NCI-H2081 treated with DMSO at 0.1 percent for 48 hours (cell line): ENCODE measurements around the gene PTPRF.

Experiments used
- DNase-seq: peaks from one replicate; lab custom pipeline; 2025; lab: John Stamatoyannopoulos, UW

Gene PTPRF

DNA sequence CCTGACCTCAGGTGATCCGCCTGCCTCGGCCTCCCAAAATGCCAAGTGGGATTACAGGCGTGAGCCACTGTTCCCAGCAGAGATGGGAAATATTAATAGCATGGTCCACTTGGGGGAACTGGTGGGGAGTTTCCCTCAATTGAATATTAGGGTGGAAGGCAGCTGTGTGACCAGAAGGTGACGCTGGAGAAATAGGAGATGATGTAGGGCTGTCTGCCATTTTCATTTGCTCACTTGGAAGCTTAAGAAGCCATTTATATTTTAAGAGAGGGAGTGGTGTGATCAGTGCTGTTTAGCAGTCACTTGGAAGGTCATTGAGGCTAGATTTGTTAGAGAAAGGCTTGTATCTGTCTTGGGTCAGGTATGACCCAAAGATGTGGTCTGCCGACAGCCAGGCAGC lies 139.2 kb downstream of the PTPRF start:
- no peak for DNase-seq

GRCh38 chr1:43671193-43671592 lies 140.5 kb downstream of the PTPRF start:
- DNase-seq, result no peak

- no peak for DNase-seq
Observed at GRCh38 chr1:43671626-43672330, 141.1 kb downstream of the PTPRF start.

DNA sequence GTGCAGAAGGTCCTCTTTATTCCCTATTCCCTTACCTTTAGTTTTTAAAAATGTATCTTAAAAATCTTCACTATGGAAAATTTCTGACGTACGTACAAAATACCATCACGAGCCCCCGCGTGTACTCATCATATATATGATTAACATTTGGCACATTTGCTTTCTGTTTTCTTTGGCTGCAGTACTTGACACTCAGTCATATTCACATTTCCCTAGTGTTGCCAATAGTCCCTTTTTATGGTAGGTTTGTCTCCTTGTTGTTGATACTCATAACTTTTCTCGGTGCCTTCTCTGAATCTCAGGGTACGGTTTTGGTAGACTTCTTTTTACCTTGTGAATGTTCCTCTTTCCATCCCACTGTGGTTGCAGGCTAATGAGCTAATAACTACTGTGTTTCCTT lies 142.6 kb downstream of the PTPRF start:
- DNase-seq, result no peak
